ENCODE measurements around the gene HNRNPH2. TPM values are rescaled to one million over a fixed set of nuclear protein-coding genes. Genes with fewer than 3 reads are reported as not detected.

HNRNPH2 gene
- total and polyA plus RNA-seq, 9 of the 15 experiments (the other 6 are each of a cell fraction or from before 2014, with no cell fraction given): 40.0 to 130 (median 60.3) TPM

DNA sequence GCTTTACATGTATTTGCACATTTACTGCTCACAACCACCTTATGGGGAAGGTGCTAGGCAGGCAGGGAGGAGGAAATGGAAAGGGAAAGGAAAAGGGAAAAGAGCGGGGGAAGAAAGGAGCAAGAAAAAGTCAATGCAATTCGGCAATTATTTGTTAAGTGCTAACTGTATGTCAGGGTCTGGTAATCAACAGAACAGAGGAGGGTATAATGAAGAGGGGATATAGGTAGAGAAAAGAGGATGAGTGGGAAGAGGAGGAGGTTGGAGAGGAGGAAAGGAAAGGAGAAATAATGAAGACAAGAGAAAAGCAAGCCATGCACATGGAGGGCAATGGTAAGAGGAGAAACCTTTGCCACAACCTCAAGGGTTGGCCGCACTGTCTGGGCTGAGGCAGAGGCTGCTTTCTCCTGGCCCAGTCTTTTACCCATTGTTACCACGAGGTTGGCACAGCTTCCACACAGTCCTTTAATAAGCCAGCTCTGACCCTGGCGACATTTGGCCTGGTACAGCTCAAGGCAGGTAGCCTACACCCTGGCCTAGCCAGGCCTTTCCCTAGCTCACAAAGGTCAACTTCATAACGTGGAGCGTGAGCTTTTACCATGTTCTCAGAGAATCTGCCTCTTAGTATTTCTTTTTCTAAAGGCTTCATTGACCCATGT is 22.9 kb upstream of the HNRNPH2 start:
- 12% methylated on average over 5 of the region's 7 CpGs for WGBS (ENCODE audit: insufficient coverage, low coverage, missing lambda C conversion rate)
- H3K4me1 ChIP-seq (replicated peaks in 1 of 2; ENCODE audit: control insufficient read depth in 2 of 2, insufficient read depth in 2 of 2, low read length in 2 of 2): peaks cover 4 to 17% of the 10 kb centered on the region in 2 experiments
- intact Hi-C loops (cut with micrococcal nuclease): no loop called here
- FAIRE-seq: no peak
- peaks cover 68% of the 10 kb centered on the region for H3K79me2 ChIP-seq (ENCODE audit: control insufficient read depth, insufficient read depth, low read length)
- POLR2A ChIA-PET: interaction anchor here (0.9 to 1.5 kb wide), 5 partner anchors 13 to 546 kb away, joined by 3 to 6 read pairs (median 3); partner anchors contain the start of gene ZMAT1
- TF ChIP-seq ZNF507 (tag; conservative IDR thresholded peaks at IDR 0.05) (no peak), RBFOX2 (IDR thresholded peaks at IDR 0.05; ENCODE audit: low read depth, low read length) (peak; percentile 39; the same call in 1 of the 2 replicates), SMAD2 (IDR thresholded peaks at IDR 0.05; ENCODE audit: low read depth, low read length) (no peak), SPI1 (IDR thresholded peaks at IDR 0.05; ENCODE audit: borderline replicate concordance, low read depth, low read length) (no peak), PTTG1 (tag; IDR thresholded peaks at IDR 0.05; ENCODE audit: low read depth) (no peak), HDAC1 (IDR thresholded peaks at IDR 0.05) (peak in 1 of 2 experiments; percentile 31; a peak in 1 of 4 replicates), POU5F1 (IDR thresholded peaks at IDR 0.05; ENCODE audit: borderline replicate concordance, low read depth, low read length, partially characterized antibody) (no peak), LARP7 (IDR thresholded peaks at IDR 0.05) (peak; percentile 82; the same call in 1 of the 2 replicates), ZFX (CRISPR knock-in tag; IDR thresholded peaks at IDR 0.05) (peak; percentile 72), TEAD1 (CRISPR knock-in tag; IDR thresholded peaks at IDR 0.05) (no peak), HOMEZ (CRISPR knock-in tag; IDR thresholded peaks at IDR 0.05) (no peak), SRF (CRISPR knock-in tag; IDR thresholded peaks at IDR 0.05) (no peak)
- TF ChIP-seq, protein P1, sequence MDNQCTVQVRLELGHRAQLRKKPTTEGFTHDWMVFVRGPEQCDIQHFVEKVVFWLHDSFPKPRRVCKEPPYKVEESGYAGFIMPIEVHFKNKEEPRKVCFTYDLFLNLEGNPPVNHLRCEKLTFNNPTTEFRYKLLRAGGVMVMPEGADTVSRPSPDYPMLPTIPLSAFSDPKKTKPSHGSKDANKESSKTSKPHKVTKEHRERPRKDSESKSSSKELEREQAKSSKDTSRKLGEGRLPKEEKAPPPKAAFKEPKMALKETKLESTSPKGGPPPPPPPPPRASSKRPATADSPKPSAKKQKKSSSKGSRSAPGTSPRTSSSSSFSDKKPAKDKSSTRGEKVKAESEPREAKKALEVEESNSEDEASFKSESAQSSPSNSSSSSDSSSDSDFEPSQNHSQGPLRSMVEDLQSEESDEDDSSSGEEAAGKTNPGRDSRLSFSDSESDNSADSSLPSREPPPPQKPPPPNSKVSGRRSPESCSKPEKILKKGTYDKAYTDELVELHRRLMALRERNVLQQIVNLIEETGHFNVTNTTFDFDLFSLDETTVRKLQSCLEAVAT (IDR thresholded peaks at IDR 0.05): peak; percentile 38 to 78; a peak in 2 of 4 replicates
- H3K4me2 ChIP-seq (ENCODE audit: insufficient read depth, low read length): peak overlapping the region; percentile 92
- peak overlapping the region; percentile 57 for H3K4me3 ChIP-seq
- H3K36me3 ChIP-seq (ENCODE audit: control insufficient read depth, insufficient read depth, low read length): 0 out of 3 replicates have a peak, but pooled peaks cover 3% of the 10 kb centered on the region
- H3K9ac ChIP-seq (ENCODE audit: insufficient read depth in 1 of 2, low read depth in 2 of 2, low read length in 2 of 2): peak overlapping the region; percentile 92 to 95
- peak overlapping the region; percentile 92 for H3K27ac ChIP-seq (ENCODE audit: extremely low read depth, low read depth, low read length)
- in situ Hi-C loops (cut with MboI): no loop called here
- DNase-seq (ENCODE audit: extremely low read depth in 1 of 4, low spot score in 3 of 4): no peak
- peak; percentile 14 for ATAC-seq
- CTCF ChIA-PET (ENCODE audit: low intra/inter-chr PET ratio): no interaction called here
- no peaks in the 10 kb centered on the region for H3K9me1 ChIP-seq (ENCODE audit: control insufficient read depth, insufficient read depth, low read length)
- BruUV-seq (replicated peaks): no TSS peak
- no peaks in the 10 kb centered on the region for H3K27me3 ChIP-seq (ENCODE audit: control insufficient read depth in 2 of 2, insufficient read depth in 2 of 2, low read length in 2 of 2)
- peak overlapping the region; percentile 82 for H2AFZ ChIP-seq (ENCODE audit: low read depth, low read length)
- no peaks in the 10 kb centered on the region for H3K9me3 ChIP-seq (replicated peaks; ENCODE audit: control insufficient read depth, insufficient read depth, low read depth, low read length)
- no peaks in the 10 kb centered on the region for H4K20me1 ChIP-seq (replicated peaks; ENCODE audit: control insufficient read depth, insufficient read depth, low read length)

All from K562 (cell line).